Kidney glomerular epithelial cell (primary cell): Measurements from ENCODE around the gene TTC21A.

Source experiments
- DNase-seq: peaks from one replicate; lab custom pipeline; 2025; lab: John Stamatoyannopoulos, UW

TTC21A gene

GRCh38 chr3:39114456-39114855 lies 7.0 kb downstream of the TTC21A start:
- no peak for DNase-seq

- DNase-seq = no peak
Measured at GRCh38 chr3:39115870-39116269, 8.4 kb downstream of the TTC21A start.

DNA sequence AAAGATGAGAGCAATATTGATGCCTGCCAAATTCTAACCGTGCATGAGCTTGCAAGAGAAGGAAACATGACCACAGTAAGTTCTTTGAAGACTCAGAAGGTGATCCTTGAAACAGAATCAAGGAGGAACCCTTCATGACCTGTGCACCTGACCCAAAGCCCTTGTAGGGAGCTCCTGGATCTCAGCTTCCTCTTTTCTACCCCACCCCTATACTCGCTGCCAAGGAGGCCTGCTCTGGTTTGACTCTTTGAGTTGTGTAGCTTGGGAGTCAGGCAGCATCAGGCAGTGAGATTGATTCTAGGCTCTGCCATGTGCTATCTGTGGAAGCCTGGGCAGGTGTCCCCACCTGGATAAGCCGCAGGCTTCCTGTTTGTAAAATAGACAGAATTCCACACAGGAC lies 10.6 kb downstream of the TTC21A start:
- no peak for DNase-seq

GRCh38 chr3:39118931-39119660 lies 11.6 kb downstream of the TTC21A start:
- DNase-seq = no peak

DNA sequence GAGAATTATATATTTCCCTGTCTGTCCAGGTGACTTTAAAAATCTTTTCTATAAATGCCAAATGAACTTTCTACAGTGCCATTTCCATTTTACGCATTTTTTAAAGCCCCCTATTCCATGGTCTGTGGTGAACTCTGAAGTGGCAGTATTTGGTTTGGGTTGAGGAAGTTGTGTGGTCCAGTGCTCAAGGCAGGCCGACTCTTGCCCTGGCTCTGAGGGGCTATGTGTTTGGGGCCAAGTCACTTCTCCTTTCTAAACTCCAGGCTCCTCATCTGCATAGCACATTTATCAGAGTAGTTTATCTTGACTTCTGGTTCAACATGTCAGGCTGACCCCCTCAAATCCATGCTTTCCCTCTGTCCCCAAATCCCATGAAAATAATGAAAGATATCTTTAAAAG lies 14.1 kb downstream of the TTC21A start:
- no peak for DNase-seq

GRCh38 chr3:39122813-39123212 lies 15.3 kb downstream of the TTC21A start:
- DNase-seq = no peak

GRCh38 chr3:39124876-39125840 lies 17.7 kb downstream of the TTC21A start:
- no peak for DNase-seq

DNA sequence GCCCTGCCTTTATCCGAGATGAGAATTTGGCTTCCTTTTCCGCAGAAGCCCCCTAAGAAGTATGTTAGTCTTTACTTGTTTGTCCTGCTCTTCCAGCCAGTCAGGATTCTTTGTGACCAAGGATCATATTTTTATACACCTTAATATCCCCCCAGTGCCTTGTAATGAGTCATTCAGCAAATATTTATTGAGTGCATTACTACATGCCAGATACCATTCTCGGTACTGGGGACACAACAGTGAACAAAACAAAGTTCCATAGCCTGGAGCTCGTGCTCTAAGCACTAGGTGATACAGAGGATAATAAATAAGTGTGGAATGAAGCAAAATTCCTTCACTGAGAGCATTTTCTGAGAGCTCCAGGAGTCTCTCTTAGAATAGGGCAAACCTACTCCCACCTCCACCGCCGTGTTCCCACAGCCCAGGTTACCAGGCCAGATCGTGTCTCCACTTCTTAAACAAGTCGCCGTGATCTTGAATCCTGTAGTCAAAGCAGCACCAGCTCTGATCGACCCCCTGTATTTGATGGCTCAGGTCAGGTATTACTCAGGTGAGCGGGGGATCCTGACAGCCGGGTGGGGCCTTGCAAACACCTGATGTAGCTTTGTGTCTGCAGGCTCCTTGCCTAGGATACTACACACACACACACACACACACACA lies 18.5 kb downstream of the TTC21A start:
- DNase-seq = no peak

- DNase-seq = peak; percentile 10
Measured at GRCh38 chr3:39126532-39127071, 19.1 kb downstream of the TTC21A start.

GRCh38 chr3:39127269-39127907 lies 19.9 kb downstream of the TTC21A start:
- no peak for DNase-seq

- no peak for DNase-seq
Measured at GRCh38 chr3:39127908-39128304, 20.4 kb downstream of the TTC21A start.

DNA sequence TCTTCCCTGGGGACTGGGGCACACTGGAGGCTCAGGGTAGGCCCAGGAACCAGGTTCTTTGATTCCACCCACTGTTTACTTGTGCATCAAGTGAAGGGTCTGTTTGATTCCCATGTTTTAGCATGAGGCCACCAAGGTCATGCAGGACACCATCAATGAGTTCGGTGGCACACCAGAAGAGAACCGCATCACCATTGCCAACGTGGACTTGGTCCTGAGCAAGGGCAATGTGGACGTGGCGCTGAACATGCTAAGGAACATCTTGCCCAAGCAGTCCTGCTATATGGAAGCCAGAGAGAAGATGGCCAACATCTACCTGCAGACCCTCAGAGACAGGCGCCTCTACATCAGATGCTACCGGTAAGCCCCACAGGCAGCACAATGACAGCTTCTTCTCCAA lies 21.5 kb downstream of the TTC21A start:
- DNase-seq = no peak

GRCh38 chr3:39130026-39130425 lies 22.5 kb downstream of the TTC21A start:
- DNase-seq = no peak

DNA sequence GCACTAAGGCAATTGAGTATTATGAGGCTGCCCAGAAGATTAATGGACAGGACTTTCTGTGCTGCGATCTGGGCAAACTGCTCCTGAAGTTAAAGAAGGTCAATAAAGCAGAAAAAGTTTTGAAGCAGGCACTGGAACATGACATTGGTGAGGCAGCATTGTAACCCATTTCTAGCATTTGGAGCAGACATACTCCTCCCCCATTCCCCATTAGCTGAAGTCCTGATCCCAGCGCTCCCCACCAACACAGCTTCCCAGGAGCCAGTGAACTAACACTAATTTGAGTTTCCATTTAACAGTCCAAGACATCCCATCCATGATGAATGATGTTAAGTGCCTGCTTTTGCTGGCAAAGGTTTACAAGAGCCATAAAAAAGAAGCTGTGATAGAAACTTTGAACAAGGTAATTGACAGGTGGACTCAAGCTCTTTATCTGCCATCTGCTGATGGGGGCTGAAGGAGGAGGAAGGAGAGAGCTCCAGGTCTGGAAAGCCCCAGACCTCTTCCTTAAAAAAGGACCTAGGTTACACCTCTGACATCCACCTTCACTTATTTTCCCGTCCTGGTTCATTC lies 23.3 kb downstream of the TTC21A start:
- DNase-seq = no peak

- DNase-seq = no peak
Measured at GRCh38 chr3:39132096-39133092, 24.9 kb downstream of the TTC21A start.

DNA sequence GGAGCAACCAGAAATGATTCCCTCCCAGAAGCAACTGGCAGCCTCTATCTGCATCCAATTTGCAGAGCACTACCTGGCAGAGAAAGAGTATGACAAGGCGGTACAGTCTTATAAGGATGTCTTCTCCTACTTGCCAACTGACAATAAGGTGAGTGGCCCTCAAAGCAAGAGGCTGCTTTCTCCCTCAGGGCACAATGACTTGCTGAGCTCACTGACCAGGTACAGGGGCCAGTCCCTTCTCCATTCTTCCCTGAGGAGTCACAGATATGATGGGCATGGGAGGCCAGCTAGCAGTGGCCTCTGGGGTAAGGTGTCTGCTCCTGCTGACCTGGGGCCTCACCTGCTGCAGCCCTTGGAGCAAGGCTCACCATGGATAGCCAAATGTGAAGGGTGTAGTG lies 25.6 kb downstream of the TTC21A start:
- no peak for DNase-seq

- DNase-seq = no peak
Measured at GRCh38 chr3:39133822-39134221, 26.3 kb downstream of the TTC21A start.

GRCh38 chr3:39134305-39134704 lies 26.8 kb downstream of the TTC21A start:
- no peak for DNase-seq

DNA sequence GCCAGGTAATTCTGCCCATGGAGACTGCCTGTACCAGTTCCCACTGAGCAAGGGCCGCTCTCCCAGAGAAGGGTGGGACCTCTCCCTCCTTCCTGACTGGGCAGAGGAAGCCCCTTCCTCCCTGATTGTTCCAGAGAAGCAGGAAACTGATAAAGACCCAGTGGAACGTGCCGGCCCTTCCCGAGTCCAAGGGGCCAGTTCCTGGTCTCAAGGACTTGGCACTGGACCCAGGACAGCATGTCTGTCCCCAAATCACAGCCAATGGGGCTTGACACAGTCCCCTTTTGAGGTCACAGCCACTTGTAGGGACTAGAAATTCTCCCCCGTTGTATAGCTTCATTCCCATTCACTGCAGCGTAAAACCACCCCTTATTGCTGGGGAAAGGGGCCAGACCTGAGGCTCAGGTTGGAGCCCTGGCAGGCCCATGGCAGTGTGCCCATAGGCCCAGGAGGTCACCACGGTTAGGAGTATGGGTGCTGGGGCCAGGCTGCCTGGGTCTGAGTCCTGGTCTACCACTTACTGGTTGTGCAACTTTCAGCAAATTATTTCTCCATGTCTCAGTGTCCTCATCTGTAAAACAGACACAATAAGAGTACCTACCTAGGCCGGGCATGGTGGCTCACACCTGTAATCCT lies 27.8 kb downstream of the TTC21A start:
- no peak for DNase-seq
